Endothelial cell of hepatic sinusoid (primary cell): ENCODE measurements around the gene PPA1.
"Not testable (repeated sequence)": the region's sequence is repeated elsewhere in the genome, so short reads cannot be mapped to it uniquely, and the experiment has no call there.

Experiments
- in situ Hi-C: cut with HindIII; loops from 2 replicates; pipeline ENCODE4 v1.10.0; 2017; ENCODE audit warnings: low sequenced_read_pairs

Gene PPA1

GRCh38 chr10:70175516-70175915, 57.7 kb downstream of the PPA1 start:
- in situ Hi-C loops, result no loop called here

GRCh38 chr10:70174058-70174741, 59.0 kb downstream of the PPA1 start:
- in situ Hi-C loops, result no loop called here

- in situ Hi-C loops, result no loop called here
These were observed 63.4 kb downstream of the PPA1 start for GRCh38 chr10:70169649-70170364.

- in situ Hi-C loops, result no loop called here
These were observed 64.2 kb downstream of the PPA1 start for GRCh38 chr10:70169011-70169410.

GRCh38 chr10:70167246-70167645, 66.0 kb downstream of the PPA1 start:
- in situ Hi-C loops, result no loop called here

GRCh38 chr10:70166394-70166793, 66.8 kb downstream of the PPA1 start:
- in situ Hi-C loops, result no loop called here

GRCh38 chr10:70164163-70164562, 69.1 kb downstream of the PPA1 start:
- in situ Hi-C loops, result no loop called here

GRCh38 chr10:70163448-70163847, 69.8 kb downstream of the PPA1 start:
- in situ Hi-C loops, result no loop called here

GRCh38 chr10:70162892-70163201, 70.4 kb downstream of the PPA1 start:
- in situ Hi-C loops, result no loop called here

- in situ Hi-C loops, result no loop called here
These were observed 70.9 kb downstream of the PPA1 start for GRCh38 chr10:70162151-70162891.

- in situ Hi-C loops, result no loop called here
These were observed 72.4 kb downstream of the PPA1 start for GRCh38 chr10:70160798-70161197.

- in situ Hi-C loops, result not testable (repeated sequence)
These were observed 73.9 kb downstream of the PPA1 start for GRCh38 chr10:70159366-70159765.

- in situ Hi-C loops, result no loop called here
These were observed 75.1 kb downstream of the PPA1 start for GRCh38 chr10:70158113-70158512.

GRCh38 chr10:70155255-70155838, 77.9 kb downstream of the PPA1 start:
- in situ Hi-C loops, result no loop called here
